HG03442 (cell line): ENCODE measurements around the gene C9orf153.
"Not testable (repeated sequence)": the region's sequence is repeated elsewhere in the genome, so short reads cannot be mapped to it uniquely, and the experiment has no call there.

Experiments
- ATAC-seq: cut with Tn5 transposase; IDR thresholded peaks from one replicate; pipeline ENCODE4 v1.9.1; 2021; ENCODE audit warnings: mild to moderate bottlenecking, moderate library complexity; ENCODE audit not compliant: unreplicated experiment

The C9orf153 gene

GRCh38 chr9:86193088-86193487 lies 66.4 kb downstream of the C9orf153 start:
- no peak for ATAC-seq

GRCh38 chr9:86190700-86191099 lies 68.8 kb downstream of the C9orf153 start:
- not testable (repeated sequence) for ATAC-seq

GRCh38 chr9:86187121-86187520 lies 72.3 kb downstream of the C9orf153 start:
- no peak for ATAC-seq

GRCh38 chr9:86186696-86187095 lies 72.8 kb downstream of the C9orf153 start:
- ATAC-seq: no peak

- ATAC-seq: no peak
These were observed 73.6 kb downstream of the C9orf153 start for GRCh38 chr9:86185872-86186271.

GRCh38 chr9:86184138-86184524 lies 75.3 kb downstream of the C9orf153 start:
- ATAC-seq: no peak

GRCh38 chr9:86183229-86184137 lies 76.0 kb downstream of the C9orf153 start:
- ATAC-seq: no peak

GRCh38 chr9:86181379-86182315 lies 77.8 kb downstream of the C9orf153 start:
- no peak for ATAC-seq

GRCh38 chr9:86178503-86178902 lies 81.0 kb downstream of the C9orf153 start:
- no peak for ATAC-seq

GRCh38 chr9:86177995-86178394 lies 81.5 kb downstream of the C9orf153 start:
- ATAC-seq: no peak

- no peak for ATAC-seq
These were observed 83.0 kb downstream of the C9orf153 start for GRCh38 chr9:86176468-86176867.

GRCh38 chr9:86175743-86176456 lies 83.6 kb downstream of the C9orf153 start:
- no peak for ATAC-seq

GRCh38 chr9:86175223-86175622 lies 84.2 kb downstream of the C9orf153 start:
- ATAC-seq: no peak
